Measurements from ENCODE around the gene DTX3L.

Gene DTX3L

GRCh38 chr3:122594025-122594424 lies 29.9 kb downstream of the DTX3L start:
- Histone ChIP-seq H3K27me3 (ENCODE audit: insufficient read depth, low read length) (no peaks in the 10 kb centered on the region), H3K36me3 (ENCODE audit: insufficient read depth, low read length) (no peaks in the 10 kb centered on the region), H3K9me3 (ENCODE audit: low read length) (no peaks in the 10 kb centered on the region), H3K4me1 (ENCODE audit: insufficient read depth, low read length) (peaks cover 4% of the 10 kb centered on the region), H3K4me3 (ENCODE audit: low read length) (no peak overlapping the region), H2AFZ (ENCODE audit: low read depth, low read length) (no peak overlapping the region)

- Histone ChIP-seq H3K9me3 (ENCODE audit: low read length) (no peaks in the 10 kb centered on the region), H3K4me3 (ENCODE audit: low read length) (no peak overlapping the region), H2AFZ (ENCODE audit: low read depth, low read length) (no peak overlapping the region), H3K27me3 (ENCODE audit: insufficient read depth, low read length) (no peaks in the 10 kb centered on the region), H3K36me3 (ENCODE audit: insufficient read depth, low read length) (no peaks in the 10 kb centered on the region), H3K4me1 (ENCODE audit: insufficient read depth, low read length) (no peaks in the 10 kb centered on the region)
These were observed 34.0 kb downstream of the DTX3L start for GRCh38 chr3:122598151-122598550.

- Histone ChIP-seq H3K27me3 (ENCODE audit: insufficient read depth, low read length) (no peaks in the 10 kb centered on the region), H2AFZ (ENCODE audit: low read depth, low read length) (no peak overlapping the region), H3K4me1 (ENCODE audit: insufficient read depth, low read length) (no peaks in the 10 kb centered on the region), H3K36me3 (ENCODE audit: insufficient read depth, low read length) (no peaks in the 10 kb centered on the region), H3K9me3 (ENCODE audit: low read length) (no peaks in the 10 kb centered on the region), H3K4me3 (ENCODE audit: low read length) (no peak overlapping the region)
These were observed 34.4 kb downstream of the DTX3L start for GRCh38 chr3:122598556-122598955.

GRCh38 chr3:122602011-122602710 lies 38.0 kb downstream of the DTX3L start:
- H3K9me3 ChIP-seq (ENCODE audit: low read length), result no peaks in the 10 kb centered on the region
- no peaks in the 10 kb centered on the region for H3K36me3 ChIP-seq (ENCODE audit: insufficient read depth, low read length)
- no peak overlapping the region for H3K4me3 ChIP-seq (ENCODE audit: low read length)
- H2AFZ ChIP-seq (ENCODE audit: low read depth, low read length), result no peak overlapping the region
- no peaks in the 10 kb centered on the region for H3K4me1 ChIP-seq (ENCODE audit: insufficient read depth, low read length)
- H3K27me3 ChIP-seq (ENCODE audit: insufficient read depth, low read length), result no peaks in the 10 kb centered on the region

GRCh38 chr3:122603056-122603455 lies 38.9 kb downstream of the DTX3L start:
- H3K27me3 ChIP-seq (ENCODE audit: insufficient read depth, low read length), result no peaks in the 10 kb centered on the region
- H2AFZ ChIP-seq (ENCODE audit: low read depth, low read length), result no peak overlapping the region
- H3K36me3 ChIP-seq (ENCODE audit: insufficient read depth, low read length), result no peaks in the 10 kb centered on the region
- no peak overlapping the region for H3K4me3 ChIP-seq (ENCODE audit: low read length)
- H3K9me3 ChIP-seq (ENCODE audit: low read length), result no peaks in the 10 kb centered on the region
- no peaks in the 10 kb centered on the region for H3K4me1 ChIP-seq (ENCODE audit: insufficient read depth, low read length)

GRCh38 chr3:122606330-122606729 lies 42.2 kb downstream of the DTX3L start:
- H3K36me3 ChIP-seq (ENCODE audit: insufficient read depth, low read length), result no peaks in the 10 kb centered on the region
- no peaks in the 10 kb centered on the region for H3K9me3 ChIP-seq (ENCODE audit: low read length)
- no peak overlapping the region for H3K4me3 ChIP-seq (ENCODE audit: low read length)
- no peak overlapping the region for H2AFZ ChIP-seq (ENCODE audit: low read depth, low read length)
- H3K4me1 ChIP-seq (ENCODE audit: insufficient read depth, low read length), result no peaks in the 10 kb centered on the region
- no peaks in the 10 kb centered on the region for H3K27me3 ChIP-seq (ENCODE audit: insufficient read depth, low read length)

GRCh38 chr3:122608916-122609315 lies 44.8 kb downstream of the DTX3L start:
- Histone ChIP-seq H3K36me3 (ENCODE audit: insufficient read depth, low read length) (no peaks in the 10 kb centered on the region), H3K4me1 (ENCODE audit: insufficient read depth, low read length) (no peaks in the 10 kb centered on the region), H3K27me3 (ENCODE audit: insufficient read depth, low read length) (no peaks in the 10 kb centered on the region), H3K4me3 (ENCODE audit: low read length) (no peak overlapping the region), H2AFZ (ENCODE audit: low read depth, low read length) (no peak overlapping the region), H3K9me3 (ENCODE audit: low read length) (no peaks in the 10 kb centered on the region)

GRCh38 chr3:122609798-122610559 lies 45.8 kb downstream of the DTX3L start:
- Histone ChIP-seq H3K4me1 (ENCODE audit: insufficient read depth, low read length) (no peaks in the 10 kb centered on the region), H3K36me3 (ENCODE audit: insufficient read depth, low read length) (no peaks in the 10 kb centered on the region), H3K4me3 (ENCODE audit: low read length) (no peak overlapping the region), H3K9me3 (ENCODE audit: low read length) (no peaks in the 10 kb centered on the region), H3K27me3 (ENCODE audit: insufficient read depth, low read length) (no peaks in the 10 kb centered on the region), H2AFZ (ENCODE audit: low read depth, low read length) (no peak overlapping the region)

GRCh38 chr3:122612696-122613095 lies 48.6 kb downstream of the DTX3L start:
- Histone ChIP-seq H3K9me3 (ENCODE audit: low read length) (no peaks in the 10 kb centered on the region), H2AFZ (ENCODE audit: low read depth, low read length) (no peak overlapping the region), H3K4me1 (ENCODE audit: insufficient read depth, low read length) (peaks cover 4% of the 10 kb centered on the region), H3K4me3 (ENCODE audit: low read length) (no peak overlapping the region), H3K36me3 (ENCODE audit: insufficient read depth, low read length) (no peaks in the 10 kb centered on the region), H3K27me3 (ENCODE audit: insufficient read depth, low read length) (no peaks in the 10 kb centered on the region)

- Histone ChIP-seq H3K27me3 (ENCODE audit: insufficient read depth, low read length) (no peaks in the 10 kb centered on the region), H3K4me3 (ENCODE audit: low read length) (no peak overlapping the region), H3K9me3 (ENCODE audit: low read length) (no peaks in the 10 kb centered on the region), H2AFZ (ENCODE audit: low read depth, low read length) (no peak overlapping the region), H3K4me1 (ENCODE audit: insufficient read depth, low read length) (peaks cover 4% of the 10 kb centered on the region), H3K36me3 (ENCODE audit: insufficient read depth, low read length) (no peaks in the 10 kb centered on the region)
These were observed 51.2 kb downstream of the DTX3L start for GRCh38 chr3:122615303-122615702.

GRCh38 chr3:122618614-122619013 lies 54.5 kb downstream of the DTX3L start:
- Histone ChIP-seq H3K9me3 (ENCODE audit: low read length) (no peaks in the 10 kb centered on the region), H3K4me3 (ENCODE audit: low read length) (no peak overlapping the region), H3K36me3 (ENCODE audit: insufficient read depth, low read length) (no peaks in the 10 kb centered on the region), H3K27me3 (ENCODE audit: insufficient read depth, low read length) (no peaks in the 10 kb centered on the region), H3K4me1 (ENCODE audit: insufficient read depth, low read length) (peaks cover 7% of the 10 kb centered on the region), H2AFZ (ENCODE audit: low read depth, low read length) (no peak overlapping the region)

GRCh38 chr3:122619040-122619439 lies 54.9 kb downstream of the DTX3L start:
- H3K27me3 ChIP-seq (ENCODE audit: insufficient read depth, low read length), result no peaks in the 10 kb centered on the region
- no peak overlapping the region for H2AFZ ChIP-seq (ENCODE audit: low read depth, low read length)
- no peak overlapping the region for H3K4me3 ChIP-seq (ENCODE audit: low read length)
- H3K9me3 ChIP-seq (ENCODE audit: low read length), result no peaks in the 10 kb centered on the region
- H3K36me3 ChIP-seq (ENCODE audit: insufficient read depth, low read length), result no peaks in the 10 kb centered on the region
- H3K4me1 ChIP-seq (ENCODE audit: insufficient read depth, low read length), result peaks cover 7% of the 10 kb centered on the region

- Histone ChIP-seq H3K36me3 (ENCODE audit: insufficient read depth, low read length) (no peaks in the 10 kb centered on the region), H3K9me3 (ENCODE audit: low read length) (no peaks in the 10 kb centered on the region), H3K27me3 (ENCODE audit: insufficient read depth, low read length) (no peaks in the 10 kb centered on the region)
These were observed 56.3 kb downstream of the DTX3L start for GRCh38 chr3:122620399-122620798.

More at GRCh38 chr3:122620399-122620798, 56.3 kb downstream of the DTX3L start:
- no peak overlapping the region for H3K4me3 ChIP-seq (ENCODE audit: low read length)
- peaks cover 4% of the 10 kb centered on the region for H3K4me1 ChIP-seq (ENCODE audit: insufficient read depth, low read length)
- no peak overlapping the region for H2AFZ ChIP-seq (ENCODE audit: low read depth, low read length)

Measured in neuron (in vitro differentiated cells).